ENCODE results near the gene SRRD. TPM values are rescaled to one million over a fixed set of nuclear protein-coding genes. Genes with fewer than 3 reads are reported as not detected.

Gene SRRD
- total and polyA plus RNA-seq, 2 donors: 18.3 to 18.5 TPM

DNA sequence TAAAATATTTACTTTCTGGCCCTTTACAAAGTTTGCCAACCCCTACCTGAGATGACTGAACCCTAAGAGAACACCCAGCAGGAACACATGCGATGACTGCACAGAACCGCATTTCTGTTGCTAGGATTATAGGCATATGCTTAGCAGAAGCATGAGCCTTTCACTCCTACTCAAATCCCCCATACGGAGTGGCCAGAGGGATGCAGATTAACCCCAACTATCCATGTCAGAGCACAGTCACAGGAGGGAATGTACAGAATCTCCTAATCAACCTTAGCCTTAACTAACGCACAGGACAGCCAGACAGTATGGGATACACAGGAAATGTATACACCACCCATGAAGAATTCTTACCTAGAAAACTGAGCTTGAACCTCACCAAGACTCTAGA is 6.3 kb upstream of the SRRD start:
- Histone ChIP-seq H3K9me3 (ENCODE audit: control insufficient read depth in 2 of 2, insufficient read depth in 1 of 2, low read length in 1 of 2) (no peaks in the 10 kb centered on the region), H3K4me3 (ENCODE audit: low read length in 2 of 2) (no peak overlapping the region), H3K4me1 (ENCODE audit: control insufficient read depth in 2 of 2, insufficient read depth in 2 of 2, low read length in 2 of 2) (peaks cover 22 to 42% of the 10 kb centered on the region in 2 donors), H3K27me3 (ENCODE audit: control insufficient read depth in 2 of 2, insufficient read depth in 1 of 2, low read length in 1 of 2) (no peaks in the 10 kb centered on the region), H3K36me3 (ENCODE audit: control insufficient read depth in 2 of 2, insufficient read depth in 2 of 2, low read length in 1 of 2) (peaks cover 9 to 16% of the 10 kb centered on the region in 2 donors), H3K27ac (ENCODE audit: low read depth in 1 of 2, low read length in 1 of 2) (peak overlapping the region in 1 of 2 donors; percentile 9)
- WGBS: 44% methylated on average over 4 of the region's 4 CpGs
- DNase-seq (ENCODE audit: low read depth in 6 of 9, low spot score in 9 of 9): no peak

DNA sequence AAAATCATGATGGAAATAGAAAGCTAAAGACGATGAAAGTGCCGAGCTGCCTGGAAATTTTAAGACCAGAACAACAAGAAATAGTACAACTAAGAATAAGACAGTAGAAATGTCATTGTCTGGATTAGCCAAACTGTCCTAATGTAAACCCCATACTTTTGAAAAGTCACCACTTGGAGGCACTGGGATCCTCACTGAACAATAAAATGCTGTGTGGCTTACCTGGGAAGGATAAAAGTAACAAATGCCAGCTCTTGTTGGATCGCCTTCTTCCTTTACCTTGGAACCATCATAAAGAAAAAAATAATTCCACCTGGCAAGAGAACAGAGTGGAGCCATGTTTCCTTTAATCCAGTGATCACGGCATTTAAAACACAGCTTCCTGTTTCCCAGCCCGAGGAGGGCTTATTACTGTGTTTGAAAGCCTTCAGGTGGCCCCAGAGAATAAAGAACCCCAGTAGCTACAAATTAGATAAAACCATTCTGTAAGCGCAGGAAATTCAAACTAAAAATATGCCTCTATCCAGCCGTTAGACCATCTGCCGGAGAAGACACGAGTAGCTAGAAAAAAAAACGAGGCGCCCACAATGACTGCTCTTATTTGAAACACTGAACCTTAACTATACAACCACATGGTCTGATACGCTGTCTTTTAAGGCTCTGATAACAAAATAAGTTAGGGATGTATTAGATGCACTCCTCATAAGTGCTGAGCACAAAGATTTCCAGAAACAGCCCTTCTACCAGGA is 4.5 kb upstream of the SRRD start:
- H3K36me3 ChIP-seq (ENCODE audit: control insufficient read depth in 2 of 2, insufficient read depth in 2 of 2, low read length in 1 of 2): peaks cover 0 to 7% of the 10 kb centered on the region in 2 donors
- no peaks in the 10 kb centered on the region for H3K27me3 ChIP-seq (ENCODE audit: control insufficient read depth in 2 of 2, insufficient read depth in 1 of 2, low read length in 1 of 2)
- peak in 4 of 9 donors; percentile 35 to 73 (median 44) for DNase-seq (ENCODE audit: low read depth in 6 of 9, low spot score in 9 of 9)
- WGBS: 17% methylated on average over 12 of the region's 12 CpGs
- H3K4me1 ChIP-seq (ENCODE audit: control insufficient read depth in 2 of 2, insufficient read depth in 2 of 2, low read length in 2 of 2): peaks cover 33 to 54% of the 10 kb centered on the region in 2 donors
- H3K27ac ChIP-seq (ENCODE audit: low read depth in 1 of 2, low read length in 1 of 2): peak overlapping the region; percentile 78 to 92
- no peaks in the 10 kb centered on the region for H3K9me3 ChIP-seq (ENCODE audit: control insufficient read depth in 2 of 2, insufficient read depth in 1 of 2, low read length in 1 of 2)
- peak overlapping the region; percentile 31 to 33 for H3K4me3 ChIP-seq (ENCODE audit: low read length in 2 of 2)

GRCh38 chr22:26479792-26480610 is 3.7 kb upstream of the SRRD start:
- Histone ChIP-seq H3K27me3 (ENCODE audit: control insufficient read depth in 2 of 2, insufficient read depth in 1 of 2, low read length in 1 of 2) (no peaks in the 10 kb centered on the region), H3K4me3 (ENCODE audit: low read length in 2 of 2) (peak overlapping the region; percentile 31 to 33), H3K9me3 (ENCODE audit: control insufficient read depth in 2 of 2, insufficient read depth in 1 of 2, low read length in 1 of 2) (no peaks in the 10 kb centered on the region), H3K36me3 (ENCODE audit: control insufficient read depth in 2 of 2, insufficient read depth in 2 of 2, low read length in 1 of 2) (peaks cover 0 to 7% of the 10 kb centered on the region in 2 donors), H3K27ac (ENCODE audit: low read depth in 1 of 2, low read length in 1 of 2) (peak overlapping the region; percentile 78 to 92), H3K4me1 (ENCODE audit: control insufficient read depth in 2 of 2, insufficient read depth in 2 of 2, low read length in 2 of 2) (peaks cover 37 to 58% of the 10 kb centered on the region in 2 donors)
- 56% methylated on average over 12 of the region's 12 CpGs for WGBS
- peak in 1 of 9 donors; percentile 36 for DNase-seq (ENCODE audit: low read depth in 6 of 9, low spot score in 9 of 9)

GRCh38 chr22:26480611-26480932 is 3.1 kb upstream of the SRRD start:
- peaks cover 0 to 7% of the 10 kb centered on the region in 2 donors for H3K36me3 ChIP-seq (ENCODE audit: control insufficient read depth in 2 of 2, insufficient read depth in 2 of 2, low read length in 1 of 2)
- H3K4me3 ChIP-seq (ENCODE audit: low read length in 2 of 2): peak overlapping the region in 1 of 2 donors; percentile 15
- no peaks in the 10 kb centered on the region for H3K27me3 ChIP-seq (ENCODE audit: control insufficient read depth in 2 of 2, insufficient read depth in 1 of 2, low read length in 1 of 2)
- WGBS: 79% methylated on average over 2 of the region's 2 CpGs
- peaks cover 37 to 58% of the 10 kb centered on the region in 2 donors for H3K4me1 ChIP-seq (ENCODE audit: control insufficient read depth in 2 of 2, insufficient read depth in 2 of 2, low read length in 2 of 2)
- H3K27ac ChIP-seq (ENCODE audit: low read depth in 1 of 2, low read length in 1 of 2): peak overlapping the region in 1 of 2 donors; percentile 92
- no peak for DNase-seq (ENCODE audit: low read depth in 6 of 9, low spot score in 9 of 9)
- no peaks in the 10 kb centered on the region for H3K9me3 ChIP-seq (ENCODE audit: control insufficient read depth in 2 of 2, insufficient read depth in 1 of 2, low read length in 1 of 2)

GRCh38 chr22:26481112-26481693 is 2.5 kb upstream of the SRRD start:
- WGBS: 68% methylated on average over 6 of the region's 6 CpGs
- peaks cover 37 to 58% of the 10 kb centered on the region in 2 donors for H3K4me1 ChIP-seq (ENCODE audit: control insufficient read depth in 2 of 2, insufficient read depth in 2 of 2, low read length in 2 of 2)
- peaks cover 0 to 5% of the 10 kb centered on the region in 2 donors for H3K36me3 ChIP-seq (ENCODE audit: control insufficient read depth in 2 of 2, insufficient read depth in 2 of 2, low read length in 1 of 2)
- peak overlapping the region in 1 of 2 donors; percentile 92 for H3K27ac ChIP-seq (ENCODE audit: low read depth in 1 of 2, low read length in 1 of 2)
- no peaks in the 10 kb centered on the region for H3K27me3 ChIP-seq (ENCODE audit: control insufficient read depth in 2 of 2, insufficient read depth in 1 of 2, low read length in 1 of 2)
- H3K9me3 ChIP-seq (ENCODE audit: control insufficient read depth in 2 of 2, insufficient read depth in 1 of 2, low read length in 1 of 2): no peaks in the 10 kb centered on the region
- H3K4me3 ChIP-seq (ENCODE audit: low read length in 2 of 2): peak overlapping the region in 1 of 2 donors; percentile 15
- DNase-seq (ENCODE audit: low read depth in 6 of 9, low spot score in 9 of 9): no peak

DNA sequence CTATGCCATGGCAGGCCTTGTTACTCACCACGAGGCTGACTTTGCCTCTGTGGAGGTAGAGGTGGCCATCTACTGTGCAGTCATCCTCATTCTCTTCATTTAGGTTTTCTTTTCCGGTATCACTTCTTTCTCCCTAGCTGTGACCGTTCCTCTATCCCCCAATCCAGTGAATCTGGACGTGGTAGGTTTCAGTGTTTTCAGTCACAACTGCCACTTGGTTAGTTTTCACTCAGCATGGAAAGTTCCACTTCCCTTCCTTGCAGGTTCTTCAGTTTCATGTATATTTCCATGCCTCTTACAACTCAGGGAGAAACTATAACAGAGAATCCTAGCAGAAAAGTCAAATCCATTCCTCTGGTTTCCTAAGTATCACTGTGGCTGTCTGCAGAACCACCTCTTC is 2.0 kb upstream of the SRRD start:
- H3K4me1 ChIP-seq (ENCODE audit: control insufficient read depth in 2 of 2, insufficient read depth in 2 of 2, low read length in 2 of 2): peaks cover 37 to 58% of the 10 kb centered on the region in 2 donors

DNA sequence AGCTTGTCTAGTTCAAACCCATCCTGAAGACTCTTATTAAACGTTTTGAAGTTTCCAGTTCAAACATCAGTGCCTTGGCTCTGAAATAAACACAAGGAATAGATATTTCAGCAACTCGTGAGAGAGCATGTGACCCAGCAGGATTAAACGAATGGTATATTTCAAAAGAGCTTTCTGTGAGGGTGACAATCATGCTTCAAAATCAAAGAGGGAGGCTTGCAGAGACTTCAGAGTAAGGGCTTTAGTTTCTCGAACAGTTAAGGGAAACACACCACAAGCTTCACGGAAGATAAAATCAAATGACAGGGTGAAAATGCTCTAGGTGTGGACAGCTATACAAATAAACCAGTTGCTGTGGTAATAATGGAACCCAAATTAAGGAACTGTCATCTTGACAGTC is 1.5 kb upstream of the SRRD start:
- Histone ChIP-seq H3K4me3 (ENCODE audit: low read length in 2 of 2) (peak overlapping the region; percentile 2 to 14), H3K9me3 (ENCODE audit: control insufficient read depth in 2 of 2, insufficient read depth in 1 of 2, low read length in 1 of 2) (no peaks in the 10 kb centered on the region), H3K36me3 (ENCODE audit: control insufficient read depth in 2 of 2, insufficient read depth in 2 of 2, low read length in 1 of 2) (no peaks in the 10 kb centered on the region), H3K27me3 (ENCODE audit: control insufficient read depth in 2 of 2, insufficient read depth in 1 of 2, low read length in 1 of 2) (no peaks in the 10 kb centered on the region), H3K27ac (ENCODE audit: low read depth in 1 of 2, low read length in 1 of 2) (peak overlapping the region in 1 of 2 donors; percentile 92), H3K4me1 (ENCODE audit: control insufficient read depth in 2 of 2, insufficient read depth in 2 of 2, low read length in 2 of 2) (peaks cover 37 to 55% of the 10 kb centered on the region in 2 donors)
- 7% methylated on average over 5 of the region's 5 CpGs for WGBS
- DNase-seq (ENCODE audit: low read depth in 6 of 9, low spot score in 9 of 9): peak in 4 of 9 donors; percentile 15 to 58 (median 34)

More for the DNA sequence above, 2.0 kb upstream of the SRRD start:
- no peaks in the 10 kb centered on the region for H3K9me3 ChIP-seq (ENCODE audit: control insufficient read depth in 2 of 2, insufficient read depth in 1 of 2, low read length in 1 of 2)
- peak in 1 of 9 donors; percentile 46 for DNase-seq (ENCODE audit: low read depth in 6 of 9, low spot score in 9 of 9)
- H3K27me3 ChIP-seq (ENCODE audit: control insufficient read depth in 2 of 2, insufficient read depth in 1 of 2, low read length in 1 of 2): no peaks in the 10 kb centered on the region
- H3K4me3 ChIP-seq (ENCODE audit: low read length in 2 of 2): peak overlapping the region; percentile 2 to 14
- WGBS: 86% methylated on average over 4 of the region's 4 CpGs
- H3K36me3 ChIP-seq (ENCODE audit: control insufficient read depth in 2 of 2, insufficient read depth in 2 of 2, low read length in 1 of 2): no peaks in the 10 kb centered on the region
- peak overlapping the region in 1 of 2 donors; percentile 92 for H3K27ac ChIP-seq (ENCODE audit: low read depth in 1 of 2, low read length in 1 of 2)

DNA sequence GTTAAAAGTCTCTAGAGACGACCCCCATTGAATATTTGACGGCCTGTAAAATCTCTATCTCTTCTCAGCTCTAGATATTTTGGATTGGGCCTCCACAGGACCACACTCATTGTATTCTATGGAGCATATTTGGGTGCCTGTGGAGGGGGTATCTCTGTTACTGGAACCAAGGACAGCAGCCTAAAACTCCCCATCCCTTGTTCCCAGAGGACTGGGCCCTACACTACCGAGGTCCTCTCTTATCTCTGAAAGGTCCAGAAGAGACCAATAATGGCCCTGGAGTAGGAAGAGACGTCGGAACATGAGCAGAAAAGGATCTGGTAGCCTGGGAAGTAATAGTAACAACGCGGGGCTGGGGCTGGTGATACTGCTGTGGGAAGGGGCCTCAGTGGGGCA is 636 bp upstream of the SRRD start:
- Histone ChIP-seq H3K36me3 (ENCODE audit: control insufficient read depth in 2 of 2, insufficient read depth in 2 of 2, low read length in 1 of 2) (peaks cover 3 to 5% of the 10 kb centered on the region in 2 donors), H3K4me1 (ENCODE audit: control insufficient read depth in 2 of 2, insufficient read depth in 2 of 2, low read length in 2 of 2) (peaks cover 37 to 55% of the 10 kb centered on the region in 2 donors), H3K9me3 (ENCODE audit: control insufficient read depth in 2 of 2, insufficient read depth in 1 of 2, low read length in 1 of 2) (no peaks in the 10 kb centered on the region), H3K4me3 (ENCODE audit: low read length in 2 of 2) (peak overlapping the region; percentile 88 to 91), H3K27ac (ENCODE audit: low read depth in 1 of 2, low read length in 1 of 2) (peak overlapping the region; percentile 92 to 97), H3K27me3 (ENCODE audit: control insufficient read depth in 2 of 2, insufficient read depth in 1 of 2, low read length in 1 of 2) (no peaks in the 10 kb centered on the region)
- DNase-seq (ENCODE audit: low read depth in 6 of 9, low spot score in 9 of 9): peak in 1 of 9 donors; percentile 10
- 13% methylated on average over 7 of the region's 7 CpGs for WGBS
